HG02981 (cell line): ENCODE data around the gene MMP15.
"Not testable (repeated sequence)": the region's sequence is repeated elsewhere in the genome, so short reads cannot be mapped to it uniquely, and the experiment has no call there.

Experiments used
- ATAC-seq: cut with Tn5 transposase; IDR thresholded peaks from one replicate; pipeline ENCODE4 v1.9.1; 2021; ENCODE audit warnings: mild to moderate bottlenecking, moderate library complexity; ENCODE audit not compliant: unreplicated experiment

Gene MMP15

DNA sequence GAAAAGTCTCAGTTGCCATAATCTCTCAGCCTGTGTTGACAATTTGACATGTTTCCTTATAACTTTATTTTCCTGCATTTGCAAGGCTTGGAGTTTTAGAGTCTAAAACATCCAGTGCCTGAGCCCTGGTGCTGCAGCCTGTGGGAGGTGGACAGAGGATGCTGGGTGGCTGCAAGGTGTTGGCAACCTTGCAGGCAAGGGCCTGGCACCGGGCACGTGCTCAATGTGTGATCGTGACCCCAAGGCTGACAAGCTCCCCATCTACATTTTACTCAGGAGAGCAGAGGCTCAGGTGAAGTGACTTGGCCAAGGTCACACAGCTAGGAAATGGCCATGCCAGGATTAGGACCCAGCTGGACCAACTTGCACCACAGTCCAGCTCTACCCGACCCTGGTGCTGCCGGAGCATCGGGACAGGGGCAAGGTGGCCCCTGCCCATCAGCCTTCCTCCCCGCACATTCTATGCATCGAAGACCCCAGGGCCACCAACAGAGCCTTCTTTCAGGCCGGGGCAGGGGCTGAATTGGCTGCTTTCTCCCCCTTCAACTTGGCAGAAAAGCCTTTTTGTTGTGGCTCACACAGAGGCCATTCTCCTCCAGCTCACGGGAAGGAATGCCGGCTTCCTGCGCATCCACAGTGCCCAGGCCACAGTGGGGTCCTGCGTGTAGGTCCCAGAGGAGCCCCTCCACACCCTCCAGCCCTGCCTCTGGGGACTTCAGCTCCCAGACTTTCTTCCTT, 23.1 kb downstream of the MMP15 start:
- no peak for ATAC-seq

DNA sequence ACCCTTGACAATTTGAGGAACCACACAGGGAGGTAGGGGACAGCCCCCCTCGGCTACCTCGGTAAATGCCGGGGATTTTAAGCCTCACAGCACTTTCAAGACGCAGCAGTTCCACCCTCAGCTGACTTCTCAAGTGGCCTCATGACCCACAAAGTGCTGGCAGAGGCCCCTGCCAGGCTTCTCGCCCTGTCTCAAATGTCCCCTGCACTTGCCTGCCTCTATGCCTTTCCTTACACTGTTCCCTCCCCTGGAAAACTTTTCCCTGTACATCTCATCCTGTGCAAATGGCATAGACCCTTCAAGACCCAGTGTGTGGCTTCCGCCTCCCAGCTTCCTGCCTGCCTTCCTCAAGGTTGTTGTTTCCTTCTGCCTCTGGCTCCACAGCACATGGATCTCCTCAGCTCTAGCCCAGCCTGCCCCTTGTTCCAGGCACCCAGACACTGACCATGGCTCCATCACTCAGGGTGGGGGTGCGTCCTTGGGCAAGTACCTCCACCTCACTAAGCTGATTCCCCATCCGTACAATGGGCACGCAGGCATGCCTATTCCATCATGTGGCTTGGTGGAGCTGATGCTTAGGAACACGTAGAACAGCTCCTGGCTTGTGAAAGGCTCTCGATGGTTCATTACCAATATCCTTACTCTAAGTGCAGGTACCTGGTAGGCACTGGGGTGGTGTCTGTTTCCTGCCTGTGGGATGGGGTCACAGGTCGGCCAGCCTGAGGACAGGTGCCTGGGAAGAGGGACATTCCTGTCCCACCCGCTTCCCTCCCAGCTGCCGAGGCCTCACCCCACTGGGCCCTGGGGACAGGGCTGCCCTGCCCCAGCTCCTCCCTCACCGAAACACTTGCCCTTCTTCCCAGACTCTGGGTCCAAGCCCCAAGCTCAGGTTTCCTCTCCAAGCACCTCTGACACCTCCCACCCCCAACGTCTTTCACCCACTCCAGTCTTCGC, 24.0 kb downstream of the MMP15 start:
- no peak for ATAC-seq

DNA sequence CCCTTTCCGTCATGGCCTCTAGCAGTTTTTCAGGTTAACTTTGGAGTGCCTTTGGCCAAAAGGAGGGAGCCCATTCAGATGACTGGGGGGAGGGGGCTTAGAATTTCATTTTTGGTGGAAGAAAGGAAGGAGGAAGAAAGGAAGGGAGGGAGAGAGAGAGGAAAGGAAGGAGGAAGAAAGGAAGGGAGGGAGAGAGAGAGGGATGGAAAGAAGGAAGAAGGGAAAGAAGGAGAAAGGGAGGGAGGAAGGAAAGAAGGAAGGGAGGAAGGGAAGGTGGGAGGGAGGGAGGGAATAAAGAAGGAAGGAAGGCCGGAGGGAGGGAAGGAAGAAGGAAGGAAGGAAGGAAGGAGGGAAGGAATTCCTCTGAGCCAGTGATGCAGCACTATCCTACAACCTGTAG, 25.7 kb downstream of the MMP15 start:
- ATAC-seq: no peak

DNA sequence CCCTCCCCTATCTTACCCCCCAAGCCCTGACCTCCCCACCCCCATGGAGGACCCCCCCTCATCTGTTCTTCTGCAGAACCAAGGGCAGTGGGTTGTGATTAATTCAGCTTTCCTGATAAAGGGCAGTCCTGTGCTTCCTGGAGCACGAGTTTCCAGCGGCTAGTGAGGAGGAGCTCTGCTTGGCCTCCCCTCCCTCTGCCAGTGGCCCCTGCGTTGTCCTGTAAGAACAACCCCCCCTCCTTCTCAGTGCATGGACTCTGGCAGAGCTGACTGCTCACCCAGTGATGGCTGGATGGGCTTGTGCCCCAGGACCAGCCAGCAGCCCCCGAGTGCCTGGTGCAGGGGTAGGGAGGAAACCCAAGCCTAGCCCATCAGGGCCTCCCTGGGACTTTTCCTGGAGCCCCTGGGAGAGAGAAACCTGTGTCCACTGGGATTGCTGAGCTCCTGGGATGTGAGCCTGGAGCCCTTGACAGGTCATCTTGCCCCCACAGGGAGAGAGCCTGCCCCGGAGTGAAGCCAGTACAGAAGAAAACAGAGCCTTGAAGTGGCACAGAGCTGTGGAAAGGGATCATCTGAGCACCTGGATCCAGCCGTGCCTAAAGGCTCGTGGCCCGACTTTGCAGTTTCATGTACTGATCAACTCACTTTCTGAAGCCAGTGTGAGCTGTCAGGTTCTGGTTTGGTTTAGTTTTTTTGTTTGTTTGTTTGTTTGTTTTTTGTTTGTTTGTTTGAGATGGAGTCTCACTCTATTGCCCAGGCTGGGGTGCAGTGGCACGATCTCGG, 26.5 kb downstream of the MMP15 start:
- ATAC-seq: no peak

DNA sequence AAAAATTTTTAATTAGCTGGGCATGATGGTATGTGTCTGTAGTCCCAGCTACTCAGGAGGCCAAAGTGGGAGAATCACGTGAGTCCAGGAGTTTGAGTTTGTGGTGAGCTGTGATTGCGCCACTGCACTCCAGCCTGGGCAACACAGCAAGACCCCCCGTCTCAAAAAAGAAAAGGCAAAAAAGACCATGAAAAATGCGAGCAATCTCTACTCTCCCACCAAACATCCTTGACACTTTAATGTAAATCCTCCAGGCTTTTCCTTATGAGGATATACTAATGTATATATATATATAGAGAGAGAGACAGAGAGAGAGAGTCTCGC, 28.1 kb downstream of the MMP15 start:
- ATAC-seq: no peak

DNA sequence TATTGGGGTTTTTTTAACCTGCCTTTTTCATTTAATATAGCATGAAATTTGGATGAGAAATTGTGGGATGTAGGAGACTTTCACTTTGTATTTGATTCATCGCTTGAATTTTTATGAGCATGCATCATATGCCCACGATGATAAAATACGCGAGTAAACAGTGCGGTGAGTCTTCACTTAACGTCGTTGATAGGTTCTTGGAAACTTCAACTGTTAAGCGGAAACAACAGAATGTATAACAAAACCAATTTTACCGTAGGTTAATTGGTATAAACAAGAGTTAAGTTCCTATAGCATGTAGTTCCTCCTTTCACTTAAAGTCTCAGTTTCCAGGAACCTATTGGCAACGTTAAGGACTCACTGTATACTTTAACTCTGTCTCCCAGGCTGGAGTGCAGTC, 28.7 kb downstream of the MMP15 start:
- no peak for ATAC-seq

DNA sequence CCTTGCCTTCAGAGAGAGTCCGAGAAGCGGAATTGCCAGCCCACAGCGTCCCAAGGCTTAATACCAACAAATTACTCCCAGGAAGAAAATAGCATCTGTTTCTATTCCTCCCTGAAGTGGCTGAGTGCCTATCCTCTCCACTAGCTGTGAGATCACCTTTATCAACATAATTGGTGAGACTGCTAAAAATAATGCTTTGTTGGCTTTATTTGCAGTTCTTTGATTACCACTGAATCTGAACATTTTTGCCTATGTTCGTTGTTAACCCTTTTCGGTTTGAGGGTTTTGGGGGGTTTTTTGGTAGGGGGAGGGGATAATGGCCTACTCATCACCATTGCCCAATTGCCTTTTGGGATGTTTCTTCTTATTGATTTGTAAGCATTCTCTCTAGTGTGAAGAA, 31.0 kb downstream of the MMP15 start:
- no peak for ATAC-seq

DNA sequence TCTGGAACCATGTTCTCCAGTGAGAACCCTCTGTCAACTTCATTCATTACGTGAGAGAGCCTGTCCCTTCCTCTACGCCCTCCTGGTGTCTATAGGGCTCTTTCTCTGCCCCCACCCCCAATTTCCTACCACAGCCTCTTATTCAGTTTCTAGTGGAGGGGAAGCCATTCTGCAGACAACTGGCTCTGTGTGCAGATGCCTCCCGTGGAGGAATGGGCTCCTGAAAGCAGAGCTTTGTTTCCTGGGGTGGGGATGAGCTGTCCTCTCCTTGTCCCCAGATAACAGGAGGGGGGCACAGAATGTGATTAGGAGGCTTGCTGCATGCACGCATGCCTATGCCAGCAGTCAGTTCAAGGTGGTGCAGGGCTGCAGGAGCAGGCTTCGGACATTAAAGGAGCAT, 31.6 kb downstream of the MMP15 start:
- no peak for ATAC-seq

DNA sequence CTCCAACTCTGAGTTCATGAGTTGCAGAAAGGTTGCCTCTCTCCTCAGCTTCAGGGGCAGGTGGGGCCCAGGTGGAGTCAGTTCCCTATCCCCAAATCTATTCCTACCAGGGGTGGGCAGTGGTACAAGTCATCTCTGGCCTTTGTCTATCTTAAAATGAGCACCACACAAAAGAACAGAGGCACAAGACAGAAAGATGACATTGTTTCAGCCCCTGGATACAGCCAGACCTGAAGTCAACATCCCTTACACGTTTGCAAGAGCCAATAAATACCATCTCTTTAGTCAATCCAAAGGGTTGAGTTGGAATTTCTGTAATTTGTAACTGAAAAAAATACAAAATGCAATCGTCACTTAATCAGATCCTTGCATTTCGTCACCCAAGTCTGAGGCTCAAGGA, 32.2 kb downstream of the MMP15 start:
- no peak for ATAC-seq

DNA sequence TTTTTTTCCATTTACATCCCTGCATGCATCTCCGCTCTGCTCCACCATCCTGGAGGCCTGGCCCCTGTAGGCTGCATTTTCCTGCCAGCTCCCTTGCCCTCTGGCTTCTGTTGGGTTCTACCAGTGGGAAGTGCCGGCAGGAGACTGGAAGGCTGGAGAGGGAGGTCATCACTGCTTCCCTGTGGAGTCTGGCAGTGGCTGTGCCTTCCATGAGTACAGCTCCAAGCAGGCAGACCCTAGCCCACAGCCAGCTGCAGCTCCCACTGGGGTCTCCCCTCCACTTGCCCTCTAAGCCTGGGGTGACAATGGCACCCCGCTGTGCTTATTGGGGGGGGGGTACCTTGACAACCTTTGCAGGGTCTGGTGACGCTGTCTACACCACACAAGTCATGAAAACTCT, 37.3 kb downstream of the MMP15 start:
- ATAC-seq: no peak

DNA sequence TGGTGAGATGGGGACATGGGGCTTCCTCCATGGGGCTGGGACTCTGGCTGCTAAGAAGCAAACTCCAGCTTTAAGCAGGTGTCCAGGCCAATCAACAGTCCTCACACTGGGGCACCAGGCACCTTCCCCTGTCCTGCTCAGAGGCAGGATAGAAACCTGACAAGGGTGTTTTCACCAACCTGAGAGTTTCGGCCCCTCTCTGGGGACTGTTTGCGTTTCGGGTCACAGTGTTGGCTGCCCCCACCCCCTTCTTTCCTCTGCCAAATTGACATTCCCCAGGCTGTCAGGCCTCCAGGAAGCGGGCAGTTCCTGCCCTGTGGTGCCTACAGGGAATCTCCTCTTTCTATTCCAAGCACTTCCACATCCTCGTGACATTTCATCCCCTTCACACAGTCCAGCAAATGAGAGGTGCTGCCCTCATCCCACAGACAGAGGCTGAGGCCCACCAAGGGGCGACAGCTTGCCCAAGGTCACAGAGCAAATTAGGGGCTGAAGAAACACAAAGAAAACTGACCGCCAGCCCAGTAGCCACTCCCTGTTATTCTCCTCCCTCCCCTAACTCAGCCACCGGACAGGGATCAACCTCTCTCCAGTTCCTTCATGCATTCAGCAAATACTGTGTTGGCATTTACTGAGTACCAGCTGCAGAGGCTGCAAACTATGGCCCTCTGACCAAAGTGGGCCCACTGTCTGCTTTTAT, 38.0 kb downstream of the MMP15 start:
- ATAC-seq: no peak

DNA sequence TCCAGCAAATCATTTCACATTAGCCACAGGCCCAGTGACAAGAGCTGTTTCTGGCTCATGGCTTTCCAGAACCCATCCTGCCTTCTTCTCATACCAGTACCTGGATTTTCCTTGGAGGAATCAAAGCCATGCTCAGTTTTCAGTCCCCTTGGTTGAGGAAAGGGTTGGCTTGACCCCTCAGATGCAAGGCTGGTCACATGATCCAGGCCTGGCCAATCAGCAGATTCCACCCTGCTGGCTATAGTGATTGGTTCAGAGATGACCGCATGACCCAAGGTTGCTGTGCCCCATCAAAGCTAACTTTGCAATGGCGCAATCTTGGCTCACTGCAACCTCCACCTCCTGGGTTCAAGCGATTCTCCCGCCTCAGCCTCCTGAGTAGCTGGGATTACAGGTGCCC, 45.0 kb downstream of the MMP15 start:
- no peak for ATAC-seq

DNA sequence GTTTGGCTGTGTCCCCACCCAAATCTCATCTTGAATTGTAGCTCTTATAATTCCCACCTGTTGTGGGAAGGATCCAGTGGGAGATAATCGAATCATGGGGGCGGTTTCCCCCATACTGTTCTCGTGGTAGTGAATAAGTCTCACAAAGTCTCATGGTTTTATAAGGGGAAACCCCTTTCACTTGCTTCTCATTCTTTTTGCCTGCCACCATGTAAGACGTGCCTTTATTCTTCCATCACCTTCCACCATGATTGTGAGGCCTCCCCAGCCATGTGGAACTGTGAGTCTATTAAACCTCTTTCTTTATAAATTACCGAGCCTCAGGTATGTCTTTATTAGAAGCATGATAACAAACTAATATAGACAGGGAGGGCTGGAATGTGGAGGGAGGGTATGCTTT, 46.6 kb downstream of the MMP15 start:
- ATAC-seq: not testable (repeated sequence)

DNA sequence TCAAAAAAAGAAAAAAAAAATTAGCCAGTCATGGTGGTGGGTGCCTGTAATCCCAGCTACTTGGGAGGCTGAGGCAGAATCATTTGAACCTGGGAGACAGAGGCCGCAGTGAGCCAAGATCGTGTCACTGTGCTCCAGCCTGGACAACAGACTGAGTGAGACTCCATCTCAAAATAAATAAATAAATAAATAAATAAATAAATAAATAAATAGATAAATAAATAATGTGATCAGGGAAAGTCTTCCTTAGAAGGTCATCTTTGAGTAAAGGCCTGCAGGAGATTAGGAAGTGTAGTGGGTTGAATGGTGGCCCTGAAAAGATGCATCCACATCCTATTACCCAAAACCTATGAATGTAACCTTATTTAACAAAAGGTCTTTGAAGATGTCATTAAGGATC, 47.5 kb downstream of the MMP15 start:
- not testable (repeated sequence) for ATAC-seq

DNA sequence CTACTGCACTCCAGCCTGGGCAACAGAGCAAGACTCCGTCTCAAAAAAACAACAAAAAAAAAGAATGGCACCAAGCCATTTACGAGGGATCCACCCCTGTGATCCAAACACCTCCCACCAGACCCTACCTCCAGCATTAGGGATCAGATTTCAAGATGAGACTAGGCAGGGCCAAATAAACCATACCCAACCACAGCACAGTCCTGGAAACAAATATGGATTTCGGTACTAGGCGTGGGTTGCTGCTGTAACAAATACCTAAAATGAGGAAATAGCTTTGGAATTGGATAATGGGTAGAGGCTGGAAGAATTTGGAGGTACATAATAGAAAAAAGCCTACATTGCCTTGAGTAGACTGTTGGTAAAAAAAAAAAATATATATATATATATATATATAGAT, 49.1 kb downstream of the MMP15 start:
- ATAC-seq: no peak

DNA sequence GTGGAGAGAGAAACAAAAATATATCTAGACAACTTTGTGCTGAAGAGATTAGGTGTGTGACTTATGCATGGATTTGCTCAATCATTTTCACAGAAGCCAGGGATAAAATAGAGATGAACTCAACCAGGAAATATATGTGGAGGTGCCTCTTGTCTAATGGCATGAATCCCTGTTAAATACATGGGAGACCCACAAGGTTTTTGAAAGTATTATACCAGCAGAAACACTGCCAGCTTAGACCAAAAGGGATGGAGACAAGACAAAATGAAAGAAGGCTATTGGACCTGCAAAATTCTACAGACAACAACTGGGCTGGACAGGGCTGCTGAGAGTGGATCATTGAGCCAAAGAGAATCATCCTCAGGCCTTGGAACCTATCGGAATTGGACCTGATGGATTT, 51.0 kb downstream of the MMP15 start:
- no peak for ATAC-seq

DNA sequence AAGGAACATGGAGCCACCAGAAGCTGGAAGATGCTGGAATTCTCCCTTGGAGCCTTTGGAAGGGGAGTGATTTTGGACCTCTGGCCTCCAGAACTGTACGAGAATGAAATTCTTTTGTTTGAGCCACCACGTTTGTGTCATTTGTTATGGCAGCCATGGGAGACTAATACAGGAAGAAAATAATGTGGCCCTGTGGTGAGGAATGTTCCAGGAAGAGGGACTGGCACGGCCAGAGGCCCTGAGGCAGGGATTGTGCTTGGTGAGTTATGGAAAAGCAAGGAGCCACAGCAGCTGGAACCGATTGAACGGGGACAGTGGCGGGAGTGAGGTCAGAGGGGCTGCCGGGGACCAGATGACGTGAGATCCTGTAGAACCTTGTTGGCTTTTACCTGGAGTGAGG, 52.2 kb downstream of the MMP15 start:
- ATAC-seq: no peak

DNA sequence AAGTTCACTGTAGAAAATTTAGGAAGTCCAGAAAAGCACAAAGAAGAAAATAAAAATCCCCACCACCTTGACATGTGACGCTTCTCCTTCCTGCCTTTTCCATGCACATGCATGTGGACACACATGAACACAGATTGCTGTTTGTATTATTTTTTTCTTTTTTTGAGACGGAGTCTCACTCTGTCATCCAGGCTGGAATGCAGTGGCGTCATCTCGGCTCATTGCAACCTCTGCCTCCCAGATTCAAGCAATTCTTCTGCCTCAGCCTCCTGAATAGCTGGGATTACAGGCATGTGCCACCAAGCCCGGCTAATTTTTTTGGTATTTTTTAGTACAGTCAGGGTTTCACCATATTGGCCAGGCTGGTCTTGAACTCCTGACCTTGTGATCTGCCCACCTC, 55.1 kb downstream of the MMP15 start:
- ATAC-seq: not testable (repeated sequence)

DNA sequence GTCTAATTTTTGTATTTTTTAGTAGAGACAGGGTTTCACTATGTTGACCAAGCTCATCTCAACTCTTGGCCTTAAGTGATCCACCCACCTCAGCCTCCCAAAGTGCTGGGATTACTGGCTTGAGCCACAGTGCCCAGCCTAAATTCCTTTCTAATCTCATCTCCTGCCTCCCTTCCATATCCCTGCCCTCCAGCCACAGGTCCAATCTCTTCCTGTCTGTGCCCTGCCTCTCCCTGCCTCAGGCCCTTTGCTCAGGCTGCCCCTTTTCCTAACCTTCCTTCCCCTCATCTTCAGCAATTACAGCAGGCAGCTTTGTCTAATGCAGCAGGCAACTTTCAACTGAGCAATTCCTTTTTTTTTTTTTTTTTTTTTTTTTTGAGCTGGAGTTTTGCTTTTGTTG, 56.8 kb downstream of the MMP15 start:
- ATAC-seq: no peak

DNA sequence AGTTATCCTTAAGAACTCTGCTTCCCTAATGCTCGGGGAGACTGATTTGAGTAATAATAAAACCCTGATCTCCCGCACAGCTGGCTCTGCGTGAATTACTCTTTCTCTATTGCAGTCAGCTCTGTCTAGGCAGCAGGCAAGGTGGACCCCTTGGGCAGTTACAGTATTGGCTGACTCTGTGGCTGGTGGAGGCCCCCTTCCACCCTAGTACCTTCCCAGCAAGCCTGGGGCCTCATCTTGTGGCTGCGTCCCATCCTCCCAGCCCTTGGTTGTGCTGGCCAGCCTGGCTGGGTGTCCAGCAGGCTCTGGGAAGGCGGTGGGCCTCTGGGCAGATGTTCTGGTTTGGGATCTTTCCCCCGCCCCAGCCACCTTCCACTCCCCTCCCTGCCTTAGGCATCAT, 59.1 kb downstream of the MMP15 start:
- no peak for ATAC-seq

DNA sequence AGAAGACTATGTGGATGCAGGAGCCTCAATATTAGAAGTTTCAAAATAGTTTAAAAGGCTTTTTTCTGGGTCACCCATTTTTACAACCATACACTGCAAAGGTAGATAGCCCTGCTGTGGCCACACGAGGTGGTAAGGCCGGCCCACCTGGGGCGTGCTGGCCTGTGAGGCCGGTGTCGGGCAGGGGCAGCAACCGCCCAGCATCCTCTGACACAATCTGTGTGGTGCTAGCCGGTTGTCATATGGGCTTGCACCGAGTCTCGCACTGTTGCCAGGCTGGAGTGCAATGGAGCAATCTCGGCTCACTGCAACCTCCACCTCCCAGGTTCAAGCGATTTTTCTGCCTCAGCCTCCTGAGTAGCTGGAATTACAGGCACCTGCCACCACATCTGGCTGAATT, 59.6 kb downstream of the MMP15 start:
- ATAC-seq: no peak
